ENCODE measurements around the gene PTPRM. TPM values are rescaled to one million over a fixed set of nuclear protein-coding genes. Genes with fewer than 3 reads are reported as not detected.

PTPRM gene
- total RNA-seq, 1 experiment from 2014 or later, result 6.2 TPM

- no peak overlapping the region for H3K56ac ChIP-seq (ENCODE audit: insufficient read length, low read depth, low read length)
- no peak overlapping the region for H2AFZ ChIP-seq (ENCODE audit: low read length)
- H3K27ac ChIP-seq (ENCODE audit: insufficient read length, low read depth, low read length), result no peak overlapping the region
- Mint-ChIP-seq H3K27me3 (ENCODE audit: low read depth) (no peaks in the 10 kb centered on the region), H3K27ac (no peak overlapping the region), H3K4me3 (no peak overlapping the region), H3K4me1 (no peaks in the 10 kb centered on the region), H3K9me3 (no peaks in the 10 kb centered on the region), H3K36me3 (ENCODE audit: insufficient read depth in 1 of 3, low read depth in 3 of 3) (no peaks in the 10 kb centered on the region)
- no peaks in the 10 kb centered on the region for H3K79me2 ChIP-seq (ENCODE audit: insufficient read depth, low read length)
- no peak overlapping the region for H2BK15ac ChIP-seq (ENCODE audit: low read depth, low read length)
- H2BK20ac ChIP-seq (ENCODE audit: low read depth, low read length, poor library complexity, severe bottlenecking), result no peak overlapping the region
- TF ChIP-seq, protein P1, sequence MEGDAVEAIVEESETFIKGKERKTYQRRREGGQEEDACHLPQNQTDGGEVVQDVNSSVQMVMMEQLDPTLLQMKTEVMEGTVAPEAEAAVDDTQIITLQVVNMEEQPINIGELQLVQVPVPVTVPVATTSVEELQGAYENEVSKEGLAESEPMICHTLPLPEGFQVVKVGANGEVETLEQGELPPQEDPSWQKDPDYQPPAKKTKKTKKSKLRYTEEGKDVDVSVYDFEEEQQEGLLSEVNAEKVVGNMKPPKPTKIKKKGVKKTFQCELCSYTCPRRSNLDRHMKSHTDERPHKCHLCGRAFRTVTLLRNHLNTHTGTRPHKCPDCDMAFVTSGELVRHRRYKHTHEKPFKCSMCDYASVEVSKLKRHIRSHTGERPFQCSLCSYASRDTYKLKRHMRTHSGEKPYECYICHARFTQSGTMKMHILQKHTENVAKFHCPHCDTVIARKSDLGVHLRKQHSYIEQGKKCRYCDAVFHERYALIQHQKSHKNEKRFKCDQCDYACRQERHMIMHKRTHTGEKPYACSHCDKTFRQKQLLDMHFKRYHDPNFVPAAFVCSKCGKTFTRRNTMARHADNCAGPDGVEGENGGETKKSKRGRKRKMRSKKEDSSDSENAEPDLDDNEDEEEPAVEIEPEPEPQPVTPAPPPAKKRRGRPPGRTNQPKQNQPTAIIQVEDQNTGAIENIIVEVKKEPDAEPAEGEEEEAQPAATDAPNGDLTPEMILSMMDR (conservative IDR thresholded peaks at IDR 0.05), result no peak
- no peak overlapping the region for H3K23ac ChIP-seq (ENCODE audit: insufficient read length, low read depth, low read length)
- H4K5ac ChIP-seq (ENCODE audit: insufficient read length, low read depth, low read length), result no peak overlapping the region
- H4K91ac ChIP-seq (ENCODE audit: insufficient read length, low read depth, low read length), result no peak overlapping the region
- H3K4ac ChIP-seq (ENCODE audit: low read depth, low read length), result no peak overlapping the region
- no peaks in the 10 kb centered on the region for H3K9me3 ChIP-seq (ENCODE audit: control insufficient read depth, low read depth, low read length)
- H3K9ac ChIP-seq (ENCODE audit: extremely low read depth, insufficient read length, low read length), result no peak overlapping the region
- H4K20me1 ChIP-seq (ENCODE audit: control insufficient read depth, insufficient read depth, insufficient read length), result no peaks in the 10 kb centered on the region
- H2BK120ac ChIP-seq (ENCODE audit: low read depth, low read length, poor library complexity, severe bottlenecking), result no peak overlapping the region
- DNase-seq, result no peak
- H4K8ac ChIP-seq (replicated peaks; ENCODE audit: insufficient read length, low read depth, low read length), result no peak overlapping the region
- no peaks in the 10 kb centered on the region for H3K27me3 ChIP-seq (ENCODE audit: insufficient read depth, low read length)
- no peak overlapping the region for H2BK5ac ChIP-seq (ENCODE audit: insufficient read length, low read length)
- no peak overlapping the region for H3K14ac ChIP-seq (ENCODE audit: insufficient read depth, low read length)
- no peak overlapping the region for H3T11ph ChIP-seq (ENCODE audit: low read length)
- no peaks in the 10 kb centered on the region for H3K4me1 ChIP-seq (ENCODE audit: insufficient read depth, low read length)
- H3K4me2 ChIP-seq (ENCODE audit: insufficient read depth, insufficient read length, low read length), result no peak overlapping the region
- H2BK12ac ChIP-seq (ENCODE audit: insufficient read length, low read depth, low read length), result no peak overlapping the region
- H3K18ac ChIP-seq (ENCODE audit: insufficient read length, low read depth, low read length), result no peak overlapping the region
- no peak overlapping the region for H2AK5ac ChIP-seq (ENCODE audit: insufficient read length, low read length)
- H3K79me1 ChIP-seq (ENCODE audit: insufficient read depth, low read depth, low read length, poor library complexity, severe bottlenecking), result no peaks in the 10 kb centered on the region
- H3K23me2 ChIP-seq (ENCODE audit: insufficient read length, low read depth, low read length, poor library complexity, severe bottlenecking), result no peaks in the 10 kb centered on the region
Observed at GRCh38 chr18:7772510-7772888, 205.4 kb downstream of the PTPRM start.
